SK-N-SH treated with all-trans-retinoic acid at 6 μM for 48 hours (cell line): ENCODE results near the gene ST6GALNAC3.

ENCODE experiments used
- ARNTL ChIP-seq: fragments of 450-650 bp; formaldehyde crosslinking; IDR thresholded peaks from 2 replicates; pipeline ENCODE4 v1.5.0; 2020; ENCODE audit warnings: low read depth, mild to moderate bottlenecking, moderate library complexity, borderline replicate concordance
- BACH2 ChIP-seq: fragments of 250-450 bp; sonication (Bioruptor Pico); IDR thresholded peaks from 2 replicates; pipeline ENCODE4 v1.9.0; 2021; ENCODE audit warnings: mild to moderate bottlenecking, borderline replicate concordance
- CSDC2 ChIP-seq: fragments of 250-450 bp; sonication (Bioruptor Pico); IDR thresholded peaks from 2 replicates; pipeline ENCODE4 v1.5.0; 2020; ENCODE audit warnings: mild to moderate bottlenecking, moderate library complexity
- ESRRG ChIP-seq: fragments of 250-450 bp; sonication (Bioruptor Pico); IDR thresholded peaks from 2 replicates; pipeline ENCODE4 v1.6.1; 2021; ENCODE audit warnings: mild to moderate bottlenecking
- GLIS3 ChIP-seq: fragments of 250-450 bp; sonication (Bioruptor Pico); IDR thresholded peaks from 2 replicates; pipeline ENCODE4 v1.5.0; 2020; ENCODE audit warnings: mild to moderate bottlenecking, moderate library complexity
- ISL1 ChIP-seq: fragments of 250-450 bp; sonication (Bioruptor Pico); IDR thresholded peaks from 2 replicates; pipeline ENCODE4 v2.1.2; 2022; ENCODE audit warnings: mild to moderate bottlenecking, moderate library complexity
- OSR1 ChIP-seq: fragments of 250-450 bp; sonication (Bioruptor Pico); IDR thresholded peaks from 2 replicates; pipeline ENCODE4 v1.8.0; 2022; ENCODE audit warnings: moderate library complexity, mild to moderate bottlenecking, inconsistent platforms
- RARB ChIP-seq: fragments of 250-450 bp; sonication (Bioruptor Pico); IDR thresholded peaks from 2 replicates; pipeline ENCODE4 v1.8.0; 2021; ENCODE audit warnings: mild to moderate bottlenecking, moderate library complexity
- ZC3H10 ChIP-seq: fragments of 250-450 bp; sonication (Bioruptor Pico); IDR thresholded peaks from 2 replicates; pipeline ENCODE4 v1.5.1; 2021; ENCODE audit warnings: mild to moderate bottlenecking, moderate library complexity
- ZFP3 ChIP-seq: fragments of 250-450 bp; sonication (Bioruptor Pico); IDR thresholded peaks from 2 replicates; pipeline ENCODE4 v1.5.0; 2020; ENCODE audit warnings: mild to moderate bottlenecking, moderate library complexity
- ZFP30 ChIP-seq: fragments of 450-650 bp; formaldehyde crosslinking; IDR thresholded peaks from 2 replicates; pipeline ENCODE4 v1.5.0; 2022; ENCODE audit warnings: mild to moderate bottlenecking, moderate library complexity
- ZNF565 ChIP-seq: fragments of 450-650 bp; formaldehyde crosslinking; conservative IDR thresholded peaks from 2 replicates; pipeline ENCODE4 v1.5.0; 2020; ENCODE audit warnings: low read depth, mild to moderate bottlenecking, moderate library complexity
- TF ChIP-seq, protein P1 (sequence below): fragments of 250-450 bp; sonication (Bioruptor Pico); IDR thresholded peaks from 2 replicates; pipeline ENCODE4 v1.8.0; 2020; ENCODE audit warnings: mild to moderate bottlenecking, moderate library complexity, borderline replicate concordance
- TF ChIP-seq, protein P2 (sequence below): fragments of 250-450 bp; sonication (Bioruptor Pico); IDR thresholded peaks from 2 replicates; pipeline ENCODE4 v1.5.1; 2021; ENCODE audit warnings: mild to moderate bottlenecking, moderate library complexity

DNA sequence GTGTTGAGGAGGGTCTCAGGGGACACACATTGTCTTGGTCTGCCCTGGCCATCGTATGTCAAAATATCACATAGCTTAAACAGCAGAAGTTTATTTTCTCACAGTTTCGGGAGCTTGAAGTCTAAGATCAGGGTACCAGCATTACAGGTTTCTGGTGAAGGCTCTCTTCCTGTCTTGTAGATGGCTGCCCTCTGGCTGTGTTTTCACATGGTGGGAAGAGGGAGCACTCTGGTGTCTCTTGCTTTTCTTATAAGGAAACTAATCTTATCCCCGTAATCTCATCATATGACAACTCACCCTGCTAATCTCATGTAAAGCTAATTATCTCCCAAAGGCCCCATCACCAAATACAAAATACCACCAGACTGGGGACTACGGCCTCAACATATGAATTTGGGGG lies 545.8 kb downstream of the ST6GALNAC3 start:
- TF ChIP-seq, protein P1, sequence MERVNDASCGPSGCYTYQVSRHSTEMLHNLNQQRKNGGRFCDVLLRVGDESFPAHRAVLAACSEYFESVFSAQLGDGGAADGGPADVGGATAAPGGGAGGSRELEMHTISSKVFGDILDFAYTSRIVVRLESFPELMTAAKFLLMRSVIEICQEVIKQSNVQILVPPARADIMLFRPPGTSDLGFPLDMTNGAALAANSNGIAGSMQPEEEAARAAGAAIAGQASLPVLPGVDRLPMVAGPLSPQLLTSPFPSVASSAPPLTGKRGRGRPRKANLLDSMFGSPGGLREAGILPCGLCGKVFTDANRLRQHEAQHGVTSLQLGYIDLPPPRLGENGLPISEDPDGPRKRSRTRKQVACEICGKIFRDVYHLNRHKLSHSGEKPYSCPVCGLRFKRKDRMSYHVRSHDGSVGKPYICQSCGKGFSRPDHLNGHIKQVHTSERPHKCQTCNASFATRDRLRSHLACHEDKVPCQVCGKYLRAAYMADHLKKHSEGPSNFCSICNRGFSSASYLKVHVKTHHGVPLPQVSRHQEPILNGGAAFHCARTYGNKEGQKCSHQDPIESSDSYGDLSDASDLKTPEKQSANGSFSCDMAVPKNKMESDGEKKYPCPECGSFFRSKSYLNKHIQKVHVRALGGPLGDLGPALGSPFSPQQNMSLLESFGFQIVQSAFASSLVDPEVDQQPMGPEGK = no peak
- TF ChIP-seq ZFP3 (CRISPR knock-in tag) = no peak
- no peak for TF ChIP-seq GLIS3 (CRISPR knock-in tag)
- TF ChIP-seq ZC3H10 (CRISPR knock-in tag) = no peak
- no peak for TF ChIP-seq ARNTL
- TF ChIP-seq OSR1 (CRISPR knock-in tag) = no peak
- no peak for TF ChIP-seq RARB (CRISPR knock-in tag)
- TF ChIP-seq ESRRG (CRISPR knock-in tag) = no peak
- TF ChIP-seq BACH2 = no peak
- TF ChIP-seq ZNF565 = no peak
- TF ChIP-seq CSDC2 (CRISPR knock-in tag) = no peak
- TF ChIP-seq ZFP30 (CRISPR knock-in tag) = no peak
- TF ChIP-seq, protein P2, sequence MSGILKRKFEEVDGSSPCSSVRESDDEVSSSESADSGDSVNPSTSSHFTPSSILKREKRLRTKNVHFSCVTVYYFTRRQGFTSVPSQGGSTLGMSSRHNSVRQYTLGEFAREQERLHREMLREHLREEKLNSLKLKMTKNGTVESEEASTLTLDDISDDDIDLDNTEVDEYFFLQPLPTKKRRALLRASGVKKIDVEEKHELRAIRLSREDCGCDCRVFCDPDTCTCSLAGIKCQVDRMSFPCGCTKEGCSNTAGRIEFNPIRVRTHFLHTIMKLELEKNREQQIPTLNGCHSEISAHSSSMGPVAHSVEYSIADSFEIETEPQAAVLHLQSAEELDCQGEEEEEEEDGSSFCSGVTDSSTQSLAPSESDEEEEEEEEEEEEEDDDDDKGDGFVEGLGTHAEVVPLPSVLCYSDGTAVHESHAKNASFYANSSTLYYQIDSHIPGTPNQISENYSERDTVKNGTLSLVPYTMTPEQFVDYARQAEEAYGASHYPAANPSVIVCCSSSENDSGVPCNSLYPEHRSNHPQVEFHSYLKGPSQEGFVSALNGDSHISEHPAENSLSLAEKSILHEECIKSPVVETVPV (CRISPR knock-in tag) = no peak
- TF ChIP-seq ISL1 = no peak
